GM12892 (cell line): ENCODE measurements around the gene CRYBG3.

Experiments
- POLR2A ChIP-seq: IDR thresholded peaks from 2 replicates; pipeline ENCODE4 v1.6.1; 2011; ENCODE audit warnings: low read depth, low read length, control low read depth
- TAF1 ChIP-seq: IDR thresholded peaks from 2 replicates; pipeline ENCODE4 v1.6.1; 2011; ENCODE audit warnings: low read depth, mild to moderate bottlenecking, control low read depth, low read length, borderline replicate concordance

DNA sequence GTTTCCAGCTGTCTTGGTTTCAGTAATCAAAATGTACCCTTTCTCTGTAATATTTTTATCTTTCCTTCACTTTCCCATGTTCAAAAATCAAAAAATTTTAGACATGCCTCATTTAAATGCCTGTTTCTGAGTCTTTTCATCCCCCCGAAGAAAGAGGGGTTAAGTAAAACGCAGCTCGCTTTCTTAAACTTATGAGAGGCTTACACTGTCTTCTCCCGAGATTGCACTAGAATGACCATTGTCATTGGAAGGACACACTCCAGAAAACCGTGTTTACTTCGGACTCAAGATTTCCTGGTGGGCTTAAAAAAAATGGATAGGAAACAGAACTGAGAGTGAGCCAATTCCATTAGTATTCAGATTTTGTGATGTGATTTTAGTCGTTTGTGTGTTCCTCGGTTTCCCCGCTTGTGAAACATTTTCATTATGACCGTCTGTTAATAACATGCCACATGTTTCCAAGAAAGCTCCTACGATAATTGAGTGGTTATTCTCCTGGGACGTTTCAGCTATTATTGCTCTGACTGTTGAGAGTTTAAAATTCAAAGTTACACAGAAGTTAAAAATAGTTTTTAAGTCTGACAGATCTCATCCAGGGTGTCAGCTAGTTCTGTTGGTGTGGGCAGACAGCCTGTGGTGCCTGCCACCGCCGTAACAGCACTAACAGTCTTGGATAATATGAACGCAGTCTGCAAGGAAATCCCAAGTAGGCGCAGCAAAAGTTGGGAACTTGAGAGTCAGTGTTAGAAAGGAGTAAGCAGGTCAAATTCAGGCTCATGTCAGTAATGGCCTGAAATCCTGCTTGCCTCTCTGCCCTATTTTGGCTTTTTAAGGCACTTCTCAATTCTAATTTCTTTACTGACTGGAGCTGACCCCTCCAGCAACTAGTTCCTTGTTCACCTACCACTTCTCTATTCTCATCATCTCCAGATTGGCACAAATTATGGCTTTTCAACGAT is 1.5 kb downstream of the CRYBG3 start:
- TF ChIP-seq TAF1 = no peak
- TF ChIP-seq POLR2A = no peak
